OCI-M2 (cell line): ENCODE results near the gene CTBP2.

Experiments
- DNase-seq: peaks from one replicate; lab custom pipeline; 2025; ENCODE audit not compliant: unreplicated experiment; lab: John Stamatoyannopoulos, UW

CTBP2 gene

GRCh38 chr10:125048094-125048864, 112.1 kb downstream of the CTBP2 start:
- peak; percentile 36 for DNase-seq

- no peak for DNase-seq
These were observed 116.3 kb downstream of the CTBP2 start for GRCh38 chr10:125043841-125044658.

GRCh38 chr10:125041856-125042506, 118.4 kb downstream of the CTBP2 start:
- no peak for DNase-seq

GRCh38 chr10:125039354-125039769, 121.0 kb downstream of the CTBP2 start:
- no peak for DNase-seq

GRCh38 chr10:125038637-125039036, 121.7 kb downstream of the CTBP2 start:
- DNase-seq = no peak

- DNase-seq = no peak
These were observed 123.1 kb downstream of the CTBP2 start for GRCh38 chr10:125037145-125037877.

- no peak for DNase-seq
These were observed 124.6 kb downstream of the CTBP2 start for GRCh38 chr10:125035588-125036295.

GRCh38 chr10:125035136-125035535, 125.2 kb downstream of the CTBP2 start:
- no peak for DNase-seq

- no peak for DNase-seq
These were observed 125.7 kb downstream of the CTBP2 start for GRCh38 chr10:125034675-125035074.

- no peak for DNase-seq
These were observed 127.0 kb downstream of the CTBP2 start for GRCh38 chr10:125033146-125033924.

- DNase-seq = no peak
These were observed 127.8 kb downstream of the CTBP2 start for GRCh38 chr10:125032474-125033020.

GRCh38 chr10:125030567-125031197, 129.7 kb downstream of the CTBP2 start:
- no peak for DNase-seq

GRCh38 chr10:125029584-125030242, 130.7 kb downstream of the CTBP2 start:
- no peak for DNase-seq

- no peak for DNase-seq
These were observed 132.2 kb downstream of the CTBP2 start for GRCh38 chr10:125027871-125028869.

- DNase-seq = no peak
These were observed 133.2 kb downstream of the CTBP2 start for GRCh38 chr10:125026974-125027735.
